Adrenal gland (tissue), 5 donors: ENCODE measurements around the gene TMA7.

Source experiments
- CTCF ChIP-seq, 6 experiments: fragments of 450-650 bp in 4 of 6; fragments of 200-600 bp in 2 of 6; sonication (generic) in 1 of 6; IDR thresholded peaks; 1 replicate in 5 of 6; 2 replicates in 1 of 6; pipeline versions ENCODE4 v1.5.1 to v1.8.0; 2016 to 2021; ENCODE audit warnings: antibody characterized with exemption in 6 of 6, mild to moderate bottlenecking in 2 of 6, moderate library complexity in 1 of 6
- POLR2A ChIP-seq, 2 donors: fragments of 450-650 bp; IDR thresholded peaks; one replicate each; pipeline ENCODE4 v1.6.1; 2017; ENCODE audit warnings: antibody characterized with exemption in 2 of 2, mild to moderate bottlenecking in 2 of 2, moderate library complexity in 1 of 2
- donor health status: DM: no; HTN: no; CAD: no.

GRCh38 chr3:48464713-48465221, 24.7 kb downstream of the TMA7 start:
- no peak for TF ChIP-seq CTCF (IDR thresholded peaks at IDR 0.05)
- TF ChIP-seq POLR2A (IDR thresholded peaks at IDR 0.05) = no peak
